AG04450 (cell line): ENCODE measurements around the gene KIAA1614. TPM values are rescaled to one million over a fixed set of nuclear protein-coding genes. Genes with fewer than 3 reads are reported as not detected.

Experiments used
- CTCF ChIA-PET: fragments of 300-600, 350-600 bp; formaldehyde crosslinking; extraction: SDS; loops from one replicate; lab custom pipeline; 2022; ENCODE audit warnings: antibody characterized with exemption, inconsistent platforms; lab: Charles Lee
- POLR2A ChIA-PET: fragments of 350-600 bp; formaldehyde crosslinking; extraction: SDS; loops from one replicate; lab custom pipeline; 2021; ENCODE audit warnings: antibody characterized with exemption, inconsistent platforms; lab: Yijun Ruan, JAX
- DNase-seq: peaks from one replicate; pipeline ENCODE4 v3.0.0-alpha.2; 2011; ENCODE audit warnings: low read depth, low spot score
- H3K27ac ChIP-seq: one replicate; pipeline ENCODE4 v1.5.1; 2012; ENCODE audit warnings: low read depth, low read length, control low read depth
- H3K27me3 ChIP-seq: one replicate; pipeline ENCODE4 v1.6.0; 2012; ENCODE audit warnings: low read length; ENCODE audit not compliant: control insufficient read depth, insufficient read depth
- H3K4me3 ChIP-seq: 2 replicates; pipeline ENCODE4 v1.5.1; 2011; ENCODE audit warnings: mild to moderate bottlenecking, low read depth, low read length, control low read depth
- H3K9me3 ChIP-seq: 2 replicates; pipeline ENCODE4 v1.5.1; 2012; ENCODE audit warnings: low read length; ENCODE audit not compliant: control insufficient read depth, insufficient read depth
- polyA plus RNA-seq: library from polyadenylated mRNA; depleted of rRNA; stranded (reverse); fragments of >200 nt; gene quantifications from 2 replicates; pipeline ENCODE4 v1.2.3, GENCODE V29; 2011
- TF ChIP-seq, protein P1 (sequence below): IDR thresholded peaks from 2 replicates; pipeline ENCODE4 v1.5.1; 2011; ENCODE audit warnings: low read depth, low read length, control low read depth, inconsistent platforms

KIAA1614 gene
- polyA plus RNA-seq, 1 experiment: 4.0 TPM

DNA sequence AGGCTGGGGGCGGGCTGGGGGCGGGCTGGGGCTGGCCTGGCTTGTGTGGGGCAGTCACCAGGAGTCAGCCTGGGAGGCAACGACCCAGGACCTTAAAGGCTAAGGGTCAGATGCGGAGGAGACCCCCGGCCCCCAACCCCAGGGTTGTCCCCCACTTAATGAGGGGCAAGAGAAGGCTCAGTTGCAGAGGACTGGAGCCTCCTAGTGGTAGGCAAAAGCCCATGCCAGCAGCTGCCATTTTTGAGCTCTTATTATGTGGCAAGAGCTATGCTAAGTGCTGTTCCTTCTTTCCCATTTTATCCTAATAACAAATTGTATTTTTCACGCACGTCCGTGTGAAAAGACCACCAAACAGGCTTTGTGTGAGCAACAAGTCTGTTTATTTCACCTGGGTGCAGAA lies 8.0 kb downstream of the KIAA1614 start:
- CTCF ChIA-PET: interaction anchor here (0.6 to 0.7 kb wide), 5 partner anchors 39 to 281 kb away, joined by 3 to 8 read pairs (median 3); no protein-coding TSS in a partner anchor
- POLR2A ChIA-PET: no interaction called here
- TF ChIP-seq, protein P1, sequence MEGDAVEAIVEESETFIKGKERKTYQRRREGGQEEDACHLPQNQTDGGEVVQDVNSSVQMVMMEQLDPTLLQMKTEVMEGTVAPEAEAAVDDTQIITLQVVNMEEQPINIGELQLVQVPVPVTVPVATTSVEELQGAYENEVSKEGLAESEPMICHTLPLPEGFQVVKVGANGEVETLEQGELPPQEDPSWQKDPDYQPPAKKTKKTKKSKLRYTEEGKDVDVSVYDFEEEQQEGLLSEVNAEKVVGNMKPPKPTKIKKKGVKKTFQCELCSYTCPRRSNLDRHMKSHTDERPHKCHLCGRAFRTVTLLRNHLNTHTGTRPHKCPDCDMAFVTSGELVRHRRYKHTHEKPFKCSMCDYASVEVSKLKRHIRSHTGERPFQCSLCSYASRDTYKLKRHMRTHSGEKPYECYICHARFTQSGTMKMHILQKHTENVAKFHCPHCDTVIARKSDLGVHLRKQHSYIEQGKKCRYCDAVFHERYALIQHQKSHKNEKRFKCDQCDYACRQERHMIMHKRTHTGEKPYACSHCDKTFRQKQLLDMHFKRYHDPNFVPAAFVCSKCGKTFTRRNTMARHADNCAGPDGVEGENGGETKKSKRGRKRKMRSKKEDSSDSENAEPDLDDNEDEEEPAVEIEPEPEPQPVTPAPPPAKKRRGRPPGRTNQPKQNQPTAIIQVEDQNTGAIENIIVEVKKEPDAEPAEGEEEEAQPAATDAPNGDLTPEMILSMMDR: peak; percentile 20; the same call in 1 of the 2 replicates

DNA sequence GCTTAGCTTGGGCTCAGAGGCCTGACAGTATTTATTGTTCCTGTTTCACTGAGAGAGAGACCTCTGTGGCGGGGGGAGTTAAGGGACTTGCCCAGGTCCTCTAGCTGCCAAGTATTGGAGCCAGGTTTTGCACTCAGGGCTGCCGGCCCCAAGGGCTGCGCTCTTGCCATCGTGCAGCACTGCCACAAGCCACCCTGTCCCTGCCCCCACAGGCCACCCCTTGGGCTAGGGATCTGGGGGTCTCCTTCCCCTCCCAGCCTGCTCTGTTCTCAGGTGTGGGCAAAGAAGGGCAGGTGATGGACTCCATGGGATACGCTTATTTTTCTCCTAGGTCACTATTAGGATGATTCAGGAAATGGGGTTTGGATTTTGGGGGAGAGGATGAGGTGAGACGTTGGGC lies 8.7 kb downstream of the KIAA1614 start:
- POLR2A ChIA-PET: no interaction called here
- Histone ChIP-seq H3K27ac (no peak overlapping the region), H3K4me3 (no peak overlapping the region), H3K9me3 (no peaks in the 10 kb centered on the region), H3K27me3 (no peaks in the 10 kb centered on the region)
- CTCF ChIA-PET: interaction anchor here (0.6 kb wide), 3 partner anchors 40 to 111 kb away, joined by 3 to 4 read pairs (median 3); no protein-coding TSS in a partner anchor
- TF ChIP-seq, protein P1: no peak
- no peak for DNase-seq

More for the DNA sequence above, 8.0 kb downstream of the KIAA1614 start:
- Histone ChIP-seq H3K4me3 (no peak overlapping the region), H3K9me3 (no peaks in the 10 kb centered on the region), H3K27me3 (no peaks in the 10 kb centered on the region), H3K27ac (no peak overlapping the region)
- DNase-seq: no peak

DNA sequence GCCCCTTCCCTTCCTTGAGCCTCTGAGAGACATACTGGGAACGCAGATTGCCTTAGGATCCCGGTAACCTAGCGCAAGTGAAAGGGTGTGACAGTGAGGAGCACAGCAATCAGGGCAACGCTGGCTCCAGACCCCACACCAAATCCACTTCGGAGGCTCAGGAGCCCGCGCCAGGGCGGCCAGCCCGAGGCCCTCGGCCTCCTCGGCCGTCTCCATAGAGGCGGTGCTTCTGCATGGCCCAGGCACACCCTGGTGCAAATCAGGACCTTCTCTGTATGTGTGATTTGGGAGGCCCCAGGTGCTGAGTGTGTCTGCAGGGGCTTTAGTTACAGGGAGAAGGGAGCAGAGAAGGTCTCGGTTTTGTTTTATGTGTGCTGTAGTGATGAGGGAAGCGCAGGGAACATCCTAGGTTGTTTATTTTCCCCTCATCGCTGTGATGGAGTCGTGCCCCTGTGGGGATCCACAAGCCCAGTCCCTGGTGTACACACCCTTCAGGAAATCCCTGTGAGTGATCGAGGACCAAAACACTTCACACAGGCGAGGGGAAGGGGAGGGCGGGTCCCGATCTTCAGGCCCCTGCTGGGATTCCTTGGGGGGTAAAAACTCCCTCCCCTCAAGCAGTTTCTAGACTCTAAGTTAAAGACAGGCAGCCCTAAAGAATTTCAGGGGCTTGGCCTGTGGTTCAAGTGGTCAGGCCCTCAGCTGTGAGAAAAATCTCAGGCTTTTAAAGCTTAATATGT lies 9.4 kb downstream of the KIAA1614 start:
- DNase-seq: no peak
- Histone ChIP-seq H3K27me3 (no peaks in the 10 kb centered on the region), H3K4me3 (no peak overlapping the region), H3K27ac (no peak overlapping the region), H3K9me3 (no peaks in the 10 kb centered on the region)
- ChIA-PET POLR2A (no interaction called here), CTCF (no interaction called here)
- TF ChIP-seq, protein P1: no peak

DNA sequence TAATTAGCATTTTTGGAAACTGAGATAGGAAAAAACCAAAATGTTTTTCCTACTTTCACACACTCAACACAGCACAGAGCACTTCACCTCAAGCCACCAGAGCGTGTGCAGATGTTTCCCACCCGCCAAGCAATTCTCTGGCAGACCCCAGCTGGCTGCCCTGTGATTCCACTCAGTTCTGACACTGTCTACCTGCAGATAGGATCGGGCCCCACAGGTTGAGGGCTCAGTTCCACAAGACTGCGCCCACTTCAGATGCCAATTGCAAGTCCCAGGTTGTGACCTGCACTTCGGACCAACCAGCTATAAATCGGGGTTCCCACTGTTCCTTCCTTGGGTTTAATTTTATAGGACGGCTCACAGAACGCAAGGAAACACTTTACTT lies 9.9 kb downstream of the KIAA1614 start:
- TF ChIP-seq, protein P1: no peak
- no peak overlapping the region for H3K4me3 ChIP-seq
- no peak for DNase-seq
- H3K9me3 ChIP-seq: no peaks in the 10 kb centered on the region
- ChIA-PET CTCF (no interaction called here), POLR2A (no interaction called here)
- H3K27me3 ChIP-seq: no peaks in the 10 kb centered on the region
- no peak overlapping the region for H3K27ac ChIP-seq
